Measurements from ENCODE around the gene LEFTY1.

DNA sequence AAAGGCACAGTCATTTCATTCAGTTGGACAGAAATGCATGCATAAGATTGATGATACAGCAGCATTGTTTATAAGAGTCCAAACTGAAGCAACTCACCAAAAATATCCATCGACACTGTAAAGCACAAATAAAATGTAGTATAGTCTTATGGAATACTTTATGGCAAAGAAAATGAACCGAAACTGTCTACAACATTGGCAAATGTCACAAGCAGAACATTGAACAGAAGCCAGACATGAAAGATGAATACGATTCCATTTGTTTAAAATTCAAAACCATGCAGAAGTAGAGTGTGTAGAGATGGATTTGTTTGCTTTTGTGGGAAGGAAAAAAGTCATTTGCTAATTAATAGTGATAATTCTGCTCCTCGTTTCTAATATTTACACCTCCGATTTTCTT, 7.5 kb upstream of the LEFTY1 start:
- TF ChIP-seq TAF1 (IDR thresholded peaks at IDR 0.05; ENCODE audit: borderline replicate concordance, low read depth, low read length): no peak
- no peak for TF ChIP-seq POLR2AphosphoS5 (IDR thresholded peaks at IDR 0.05; ENCODE audit: low read depth, low read length)

All from GM12892 (cell line).